Stimulated activated CD4-positive, alpha-beta T cell treated with anti-CD3 and anti-CD28 coated beads, Interleukin-1b, Interleukin-23, amount 100 ng/mL, for 24 hours (primary cell): ENCODE results near the gene MAML2.

Experiments used
- DNase-seq, 4 experiments: peaks; one replicate each; pipeline ENCODE4 v3.0.0-alpha.2; 2020; ENCODE audit warnings: low read depth in 4 of 4, low spot score in 1 of 4

Gene MAML2

DNA sequence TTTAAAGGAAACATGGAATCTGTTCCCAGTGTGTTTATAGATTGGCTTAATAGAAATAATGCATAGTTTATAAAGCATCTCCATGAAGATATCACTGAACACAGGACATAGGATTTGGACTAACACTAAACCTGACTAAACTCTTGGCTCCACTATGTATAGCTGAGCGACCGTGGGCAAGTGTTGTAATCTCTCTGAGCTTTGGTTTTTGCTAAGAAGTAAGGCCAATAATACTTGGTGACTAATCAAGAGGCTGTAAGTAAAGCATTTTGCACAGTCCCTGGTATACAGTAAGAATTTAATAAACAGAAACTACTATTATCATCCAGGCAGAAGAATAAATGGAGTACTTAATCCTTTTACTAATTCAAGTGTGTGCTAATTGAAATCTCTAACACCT lies 293.6 kb downstream of the MAML2 start:
- DNase-seq: no peak

DNA sequence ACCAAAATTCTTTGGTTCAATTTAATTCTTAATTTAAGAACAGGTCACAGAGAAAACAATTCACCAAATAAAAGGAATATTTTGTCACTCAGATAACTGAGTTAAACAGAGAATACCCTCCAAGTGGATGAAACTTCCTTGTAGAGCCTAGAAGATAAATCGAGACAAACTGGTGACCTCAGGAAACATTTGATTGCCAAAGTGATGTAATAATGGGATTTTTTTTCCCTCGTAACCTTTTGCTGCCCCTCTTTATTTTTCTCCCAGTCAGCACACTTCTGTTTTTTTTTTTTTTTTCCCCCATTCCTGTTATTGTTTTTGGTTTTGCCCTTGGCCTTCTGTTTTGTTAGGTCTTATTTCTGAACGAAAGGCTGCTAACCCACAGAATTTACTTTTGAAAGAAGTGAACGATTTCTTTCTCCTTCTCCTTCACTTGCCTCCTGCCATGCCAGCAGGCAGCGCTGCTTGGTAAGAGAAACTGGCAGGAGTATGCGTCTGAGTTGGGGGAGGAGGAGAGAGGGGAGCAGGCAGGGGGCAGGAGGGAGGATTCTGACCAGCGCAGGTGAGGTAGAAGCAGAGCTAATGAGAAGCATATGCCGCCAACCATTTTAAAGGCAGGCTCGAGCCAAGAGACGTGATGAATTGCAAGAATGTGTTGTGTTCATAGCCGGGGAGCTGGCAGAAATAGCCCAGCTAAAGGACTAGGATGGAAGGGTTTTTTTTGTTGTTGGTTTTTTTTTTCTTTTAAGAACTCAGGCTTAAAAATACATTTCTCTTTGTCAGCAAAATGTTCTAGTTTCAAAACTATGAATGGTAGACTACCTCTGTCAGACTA lies 297.2 kb downstream of the MAML2 start:
- no peak for DNase-seq

GRCh38 chr11:96044747-96045146 lies 298.2 kb downstream of the MAML2 start:
- DNase-seq: no peak

DNA sequence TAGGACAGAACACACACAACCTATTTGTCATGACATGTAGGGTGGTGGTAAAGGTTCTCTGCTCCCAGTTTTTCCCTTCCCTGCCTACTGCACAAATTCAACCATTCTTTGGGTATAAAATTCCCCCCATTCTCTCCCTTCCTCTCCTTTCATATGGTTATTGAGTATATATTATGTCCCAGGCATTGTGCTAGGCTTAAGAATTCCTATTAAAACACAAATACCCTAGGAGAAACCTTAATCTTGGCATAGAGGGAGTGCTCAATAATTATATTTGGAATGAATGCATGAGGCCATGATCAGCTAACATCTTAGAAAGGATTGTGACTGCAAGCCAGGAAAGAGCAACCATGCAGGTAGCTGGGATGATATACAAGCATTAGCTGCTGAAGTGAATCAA lies 298.7 kb downstream of the MAML2 start:
- no peak for DNase-seq

DNA sequence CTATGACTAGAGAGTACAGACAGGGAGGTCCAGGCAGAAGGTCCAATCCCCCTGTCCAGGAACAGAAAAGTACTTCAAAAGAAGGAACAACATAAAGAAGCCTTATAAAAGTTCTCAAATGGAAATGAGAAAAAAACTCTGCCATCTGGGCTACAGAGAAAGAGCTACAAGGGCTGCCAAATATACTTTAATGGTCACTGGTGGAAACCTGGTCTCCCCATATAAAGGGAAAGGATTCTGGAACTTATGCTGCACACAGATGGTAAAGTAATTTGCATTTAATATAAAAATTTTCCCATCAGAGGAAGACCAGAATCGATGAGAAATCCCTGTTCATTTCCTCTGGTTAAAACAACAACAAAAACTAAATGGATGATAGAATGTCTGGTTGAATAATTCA lies 299.7 kb downstream of the MAML2 start:
- no peak for DNase-seq

DNA sequence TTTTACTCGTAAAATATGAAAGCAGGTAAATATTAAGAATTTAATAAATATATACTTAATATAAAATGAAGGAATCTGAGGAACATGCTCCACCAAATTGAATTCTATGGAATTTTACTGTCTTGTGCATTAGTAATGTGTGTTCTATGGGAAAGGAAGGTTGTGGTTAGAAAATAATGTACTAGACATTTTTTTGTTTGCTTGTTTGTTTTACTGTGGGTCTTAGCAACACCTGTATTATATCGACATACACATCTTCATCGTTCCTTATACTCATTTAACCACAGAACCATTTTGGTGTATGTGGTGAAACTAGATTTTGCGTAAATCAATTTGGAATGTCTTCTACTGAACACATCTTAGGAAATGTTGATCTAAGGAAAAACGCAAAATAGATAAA lies 304.9 kb downstream of the MAML2 start:
- DNase-seq: no peak

GRCh38 chr11:96037405-96037949 lies 305.5 kb downstream of the MAML2 start:
- no peak for DNase-seq

- no peak for DNase-seq
Measured at GRCh38 chr11:96036863-96037262, 306.1 kb downstream of the MAML2 start.

- no peak for DNase-seq
Measured at GRCh38 chr11:96035740-96036078, 307.3 kb downstream of the MAML2 start.

DNA sequence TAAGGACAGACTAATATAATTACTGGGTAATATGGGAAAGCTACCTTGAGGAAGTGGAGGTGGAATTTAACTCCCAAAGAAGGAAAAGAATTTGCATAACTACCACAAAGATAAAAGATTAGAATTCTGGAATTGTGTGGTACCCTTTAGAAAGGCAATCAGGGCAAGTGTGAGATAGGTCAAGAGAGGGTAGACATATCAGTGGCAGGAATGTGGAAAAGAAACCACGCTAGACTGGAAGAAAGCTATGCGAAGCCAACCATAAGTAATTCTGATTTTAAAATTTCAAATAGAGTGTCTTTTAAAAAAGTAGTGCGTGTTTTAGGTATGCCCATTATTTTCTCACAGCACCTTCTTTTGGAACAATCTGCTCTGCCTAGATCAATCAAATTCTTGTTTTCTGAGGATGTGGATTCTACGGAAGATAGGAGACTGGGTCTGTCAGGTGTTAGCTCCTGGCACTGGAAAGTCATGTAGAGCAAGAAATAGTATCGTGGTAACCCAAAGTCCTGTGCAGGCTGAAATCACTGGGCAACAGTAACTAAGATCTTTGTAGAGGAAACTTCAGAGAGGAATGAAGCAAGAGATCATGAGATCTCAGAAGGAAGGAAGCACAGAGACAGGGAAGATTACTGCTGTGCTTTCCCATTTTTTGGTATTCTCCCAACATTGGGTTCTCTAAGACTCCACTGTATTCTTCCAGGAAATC lies 307.8 kb downstream of the MAML2 start:
- no peak for DNase-seq

GRCh38 chr11:96033599-96033998 lies 309.4 kb downstream of the MAML2 start:
- DNase-seq: no peak

DNA sequence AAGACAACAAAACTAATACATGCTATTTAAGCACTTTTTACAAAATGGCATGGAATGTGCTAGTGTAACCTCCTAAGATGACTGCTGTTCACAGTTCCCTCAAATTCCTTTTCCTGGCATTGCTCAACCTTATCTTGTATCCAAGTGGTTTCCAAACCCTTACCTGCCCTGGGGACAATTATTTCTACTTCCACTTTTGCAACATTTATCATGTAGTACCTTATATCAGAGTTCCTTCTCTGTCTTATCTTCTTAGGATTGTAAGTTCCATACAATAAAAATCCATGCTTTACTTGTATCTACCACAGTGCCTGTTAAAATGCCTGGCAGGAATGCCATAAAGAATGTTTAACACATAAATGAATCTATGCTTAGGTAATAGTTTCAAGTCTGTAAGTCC lies 309.9 kb downstream of the MAML2 start:
- DNase-seq: no peak

DNA sequence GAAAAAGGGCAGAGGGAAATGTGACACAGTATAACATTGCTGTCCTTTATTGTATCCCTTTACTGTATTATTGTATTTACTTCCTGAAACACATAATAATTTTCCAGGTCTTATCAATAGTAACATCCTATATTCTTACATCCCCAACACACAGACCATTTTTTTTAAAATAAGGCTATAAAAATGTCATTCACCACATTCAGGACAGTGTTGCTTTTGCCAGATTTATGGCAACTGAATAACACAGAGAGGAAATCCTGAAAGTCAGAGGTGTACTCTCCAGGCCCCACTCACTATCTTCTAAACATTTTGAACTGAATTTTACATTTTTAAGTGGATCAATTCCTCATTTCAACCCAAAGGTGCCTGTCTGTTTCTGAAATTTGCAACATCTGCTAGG lies 314.2 kb downstream of the MAML2 start:
- no peak for DNase-seq

- no peak for DNase-seq
Measured at GRCh38 chr11:96027021-96027420, 316.0 kb downstream of the MAML2 start.

DNA sequence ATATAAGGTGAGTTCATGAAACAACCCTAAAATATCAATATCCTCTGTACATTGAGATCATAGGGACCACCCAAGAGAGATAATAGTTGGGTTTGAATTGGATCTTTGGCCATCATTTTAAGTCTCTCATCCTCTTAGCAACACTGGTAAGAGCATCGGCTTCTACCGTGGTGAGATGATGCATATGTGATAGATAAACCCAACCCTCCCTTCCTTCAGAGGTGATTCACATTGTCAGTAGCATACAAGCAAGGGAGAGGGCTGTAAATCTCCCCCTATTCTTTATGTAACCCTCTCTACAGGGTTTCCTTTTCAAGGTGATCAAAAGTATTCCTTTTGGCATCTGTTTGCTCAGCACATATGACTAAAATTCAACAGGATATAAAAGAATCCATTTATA lies 316.7 kb downstream of the MAML2 start:
- no peak for DNase-seq

- no peak for DNase-seq
Measured at GRCh38 chr11:96024666-96025065, 318.3 kb downstream of the MAML2 start.

DNA sequence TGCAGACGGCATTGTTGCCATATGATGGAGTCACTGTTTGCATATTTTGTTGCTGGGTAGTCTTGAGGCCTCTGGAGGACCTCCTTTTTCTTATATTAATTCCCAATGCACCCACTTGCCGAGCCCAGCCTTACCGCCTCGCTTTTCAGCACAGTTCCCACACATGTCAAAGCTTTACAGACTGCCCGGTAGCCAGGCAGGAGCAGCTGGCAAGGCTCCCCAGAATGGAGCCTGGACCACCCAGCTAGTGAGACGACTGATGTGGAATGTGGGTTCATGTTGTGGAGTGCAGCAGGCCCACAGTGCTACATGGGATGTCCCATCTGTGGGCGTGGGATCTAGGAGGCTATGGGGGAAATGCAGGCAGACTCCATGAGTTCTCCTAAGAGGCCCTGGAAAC lies 319.7 kb downstream of the MAML2 start:
- DNase-seq: no peak

DNA sequence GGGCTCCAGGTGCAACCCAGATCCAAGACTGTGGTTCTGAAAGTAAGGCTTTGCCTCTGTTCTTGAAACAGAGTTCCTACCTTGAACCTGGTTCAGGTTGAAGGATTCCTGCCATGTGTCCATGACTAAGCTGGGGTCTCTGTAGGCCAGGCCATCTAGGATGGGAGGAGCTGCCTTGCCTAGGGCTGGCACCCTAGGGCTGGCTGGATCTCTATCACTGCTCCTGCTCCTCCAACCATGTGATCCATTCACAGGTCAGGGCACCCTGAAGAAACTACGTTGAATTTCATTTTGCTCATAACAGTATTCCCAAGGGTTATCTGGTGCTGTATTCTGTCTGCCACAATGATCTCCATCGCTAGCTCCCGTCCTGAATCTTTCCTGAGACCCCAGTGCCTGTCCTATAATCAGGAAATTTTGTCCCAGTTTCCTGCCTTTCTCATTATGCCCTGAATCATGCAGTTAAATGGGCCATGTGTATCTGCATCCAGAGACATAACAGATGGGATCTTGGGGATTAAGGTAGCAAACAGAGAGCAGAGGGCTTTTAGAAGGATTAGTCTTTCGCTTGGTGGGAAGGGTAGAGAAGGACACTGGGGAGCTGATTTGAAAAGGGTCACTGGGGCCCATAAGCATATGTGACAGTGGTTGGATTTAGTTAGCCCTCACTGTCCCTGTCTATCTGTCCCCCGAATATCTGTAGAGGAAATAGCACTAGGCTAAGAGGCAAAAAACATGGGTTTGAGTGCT lies 320.9 kb downstream of the MAML2 start:
- no peak for DNase-seq

DNA sequence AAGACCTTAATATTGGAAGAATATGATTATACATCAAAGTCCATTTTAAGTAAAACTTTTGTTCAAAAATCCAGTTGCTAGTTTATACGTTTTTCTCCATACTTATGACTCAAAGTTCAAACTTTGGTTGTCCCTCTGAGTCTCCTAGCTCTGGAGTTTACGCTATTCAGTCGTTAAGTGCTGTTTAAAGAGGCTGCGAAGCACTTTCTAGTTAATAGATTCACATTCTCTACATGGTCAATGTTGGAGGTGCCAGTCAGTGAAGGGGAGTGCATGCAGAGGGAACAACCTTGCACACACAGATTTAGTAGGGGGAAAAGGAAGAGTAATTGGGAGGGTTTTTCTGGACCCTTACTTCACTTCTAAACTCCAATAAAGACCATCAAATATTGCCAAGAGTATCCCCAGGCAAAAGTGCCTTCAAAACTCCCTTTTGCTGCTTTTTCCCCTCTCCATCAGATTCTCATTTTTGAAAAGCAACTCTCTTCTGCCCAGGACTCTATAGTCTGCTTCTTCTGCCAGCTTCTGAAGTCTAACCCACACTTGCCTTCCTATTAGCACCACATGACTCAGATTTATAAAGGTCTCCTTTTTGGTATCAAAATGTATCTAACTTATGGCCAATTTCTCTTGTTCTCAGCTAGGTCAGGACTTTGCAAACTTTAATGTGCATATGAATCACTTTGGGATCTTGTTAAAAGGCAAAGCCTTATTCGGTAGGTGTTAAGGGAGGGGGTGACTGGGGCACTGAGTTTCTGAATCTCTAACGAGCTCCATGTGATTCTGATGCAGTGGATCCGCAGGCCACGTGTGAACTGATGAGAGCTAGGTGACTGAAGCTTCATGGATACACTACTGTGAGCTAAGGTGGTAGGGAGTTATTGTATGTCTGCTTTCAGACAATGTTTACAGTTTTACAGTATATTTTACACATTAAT lies 322.9 kb downstream of the MAML2 start:
- no peak for DNase-seq

DNA sequence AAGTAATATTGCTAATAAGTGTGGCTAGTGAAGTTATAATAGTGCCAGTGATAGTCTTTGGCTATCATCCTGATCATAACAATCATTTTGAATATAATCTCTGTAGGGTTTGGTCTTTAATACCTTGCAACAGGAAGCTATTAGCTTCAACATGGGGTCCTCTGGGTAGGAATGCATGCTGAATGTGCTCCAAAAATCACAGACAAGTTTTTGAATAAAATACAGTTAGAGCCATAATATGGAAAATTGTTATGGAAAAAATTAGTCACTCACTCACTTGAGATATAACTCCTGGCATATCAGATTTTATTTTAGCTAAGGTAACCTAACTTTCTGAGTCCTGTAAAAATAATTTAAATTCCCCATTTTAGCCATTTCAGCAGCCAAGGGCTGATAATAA lies 323.7 kb downstream of the MAML2 start:
- no peak for DNase-seq

- no peak for DNase-seq
Measured at GRCh38 chr11:96017856-96018255, 325.1 kb downstream of the MAML2 start.
